Daoy (cell line): ENCODE data around the gene CCND1. TPM values are rescaled to one million over a fixed set of nuclear protein-coding genes. Genes with fewer than 3 reads are reported as not detected.

Experiments
- DNase-seq: peaks from one replicate; pipeline ENCODE4 v3.0.0-alpha.2; 2015; ENCODE audit warnings: low read depth
- total RNA-seq: library from RNA; depleted of rRNA; stranded (reverse); fragments of >200 nt; shearing (Covaris generic); gene quantifications from 2 replicates; pipeline ENCODE4 v1.2.3, GENCODE V29; 2014

The CCND1 gene
- total RNA-seq, 1 experiment from 2014 or later = 180 TPM

- DNase-seq = no peak
These were observed 12.0 kb downstream of the CCND1 start for GRCh38 chr11:69652999-69653398.

- no peak for DNase-seq
These were observed 12.5 kb downstream of the CCND1 start for GRCh38 chr11:69653406-69653960.

GRCh38 chr11:69654001-69654659, 13.2 kb downstream of the CCND1 start:
- no peak for DNase-seq

GRCh38 chr11:69654660-69655478, 13.9 kb downstream of the CCND1 start:
- DNase-seq = peak; percentile 49

GRCh38 chr11:69655479-69656428, 14.8 kb downstream of the CCND1 start:
- DNase-seq = no peak

- no peak for DNase-seq
These were observed 15.8 kb downstream of the CCND1 start for GRCh38 chr11:69656536-69657455.

GRCh38 chr11:69657456-69657910, 16.5 kb downstream of the CCND1 start:
- DNase-seq = no peak

GRCh38 chr11:69657911-69658625, 17.1 kb downstream of the CCND1 start:
- DNase-seq = no peak

GRCh38 chr11:69658626-69659450, 17.9 kb downstream of the CCND1 start:
- DNase-seq = no peak

GRCh38 chr11:69659591-69659990, 18.6 kb downstream of the CCND1 start:
- DNase-seq = no peak

GRCh38 chr11:69660001-69660500, 19.1 kb downstream of the CCND1 start:
- DNase-seq = no peak

- no peak for DNase-seq
These were observed 20.4 kb downstream of the CCND1 start for GRCh38 chr11:69661413-69661715.

GRCh38 chr11:69662021-69662698, 21.2 kb downstream of the CCND1 start:
- no peak for DNase-seq

- DNase-seq = no peak
These were observed 21.9 kb downstream of the CCND1 start for GRCh38 chr11:69662806-69663205.

- no peak for DNase-seq
These were observed 22.4 kb downstream of the CCND1 start for GRCh38 chr11:69663326-69663725.

- DNase-seq = no peak
These were observed 23.3 kb downstream of the CCND1 start for GRCh38 chr11:69664103-69664775.

- DNase-seq = no peak
These were observed 23.9 kb downstream of the CCND1 start for GRCh38 chr11:69664901-69665300.

GRCh38 chr11:69665669-69666068, 24.7 kb downstream of the CCND1 start:
- DNase-seq = no peak
